Nephron progenitor cell (in vitro differentiated cells): ENCODE measurements around the gene MFNG.
"Not testable (repeated sequence)": the region's sequence is repeated elsewhere in the genome, so short reads cannot be mapped to it uniquely, and the experiment has no call there.

Source experiments
- DNase-seq: peaks from one replicate; pipeline ENCODE4 v3.0.0; 2021
- H3K27ac Mint-ChIP-seq: 2 replicates; pipeline ENCODE4 v1.8.0; 2021; ENCODE audit warnings: mild to moderate bottlenecking, moderate library complexity, mixed read lengths
- H3K27me3 Mint-ChIP-seq: 2 replicates; pipeline ENCODE4 v1.8.0; 2021; ENCODE audit warnings: mild to moderate bottlenecking, low read depth, mixed read lengths; ENCODE audit not compliant: poor library complexity
- H3K36me3 Mint-ChIP-seq: 2 replicates; pipeline ENCODE4 v1.8.0; 2021; ENCODE audit warnings: low read depth, mixed read lengths
- H3K4me1 Mint-ChIP-seq: 2 replicates; pipeline ENCODE4 v1.8.0; 2021; ENCODE audit warnings: mixed read lengths
- H3K4me3 Mint-ChIP-seq: 2 replicates; pipeline ENCODE4 v1.8.0; 2021; ENCODE audit warnings: mild to moderate bottlenecking, moderate library complexity, mixed read lengths
- H3K9me3 Mint-ChIP-seq: 2 replicates; pipeline ENCODE4 v1.8.0; 2021; ENCODE audit warnings: mild to moderate bottlenecking, moderate library complexity, mixed read lengths
- TF ChIP-seq, protein P1 (sequence below): fragments of 200-600 bp; sonication (generic); IDR thresholded peaks from 2 replicates; pipeline ENCODE4 v1.5.0; 2021; ENCODE audit warnings: antibody characterized with exemption

Gene MFNG, protein sequence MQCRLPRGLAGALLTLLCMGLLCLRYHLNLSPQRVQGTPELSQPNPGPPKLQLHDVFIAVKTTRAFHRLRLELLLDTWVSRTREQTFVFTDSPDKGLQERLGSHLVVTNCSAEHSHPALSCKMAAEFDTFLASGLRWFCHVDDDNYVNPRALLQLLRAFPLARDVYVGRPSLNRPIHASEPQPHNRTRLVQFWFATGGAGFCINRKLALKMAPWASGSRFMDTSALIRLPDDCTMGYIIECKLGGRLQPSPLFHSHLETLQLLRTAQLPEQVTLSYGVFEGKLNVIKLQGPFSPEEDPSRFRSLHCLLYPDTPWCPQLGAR

DNA sequence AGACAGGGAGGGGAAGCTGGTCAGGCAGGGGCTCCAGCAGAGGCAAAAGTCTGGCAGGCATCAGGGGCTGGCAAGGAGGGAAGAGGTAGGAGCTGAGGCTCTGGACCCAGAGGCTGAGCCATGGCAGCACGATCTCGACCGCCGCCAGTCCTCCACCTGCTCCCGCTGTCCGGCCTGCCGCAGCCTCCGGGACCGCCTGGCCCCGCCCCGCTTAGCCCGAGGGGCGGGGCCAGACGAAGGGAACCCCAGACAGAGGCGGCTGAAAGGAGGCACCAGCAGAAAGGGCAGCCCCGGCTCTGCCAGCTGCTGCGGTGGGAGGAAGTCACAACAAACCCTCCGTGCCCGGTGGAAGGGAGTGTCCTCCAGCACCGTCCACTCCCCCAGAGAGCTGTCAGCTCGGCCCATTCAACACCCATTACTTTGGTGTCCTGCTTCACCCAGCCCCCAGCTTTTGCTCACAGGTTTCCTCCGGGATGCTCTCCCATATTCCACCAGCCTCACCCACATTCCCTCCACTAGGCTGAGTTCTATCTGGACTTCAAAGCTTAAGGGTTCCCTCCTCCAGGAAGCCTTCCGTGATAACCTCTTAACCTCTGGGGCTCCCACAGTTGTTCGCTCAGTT, at the start of gene MFNG:
MFNG (minus strand) TSS at position 161 of the 622 bp plus-strand sequence. CDS start 207 bp downstream, outside the sequence.
- H3K27me3 Mint-ChIP-seq: peaks cover 12% of the 10 kb centered on the region
- H3K36me3 Mint-ChIP-seq: peaks cover 6% of the 10 kb centered on the region
- H3K4me3 Mint-ChIP-seq: peak within 1 kb of the TSS; percentile 67
- DNase-seq: peak; percentile 74
- TF ChIP-seq, protein P1, sequence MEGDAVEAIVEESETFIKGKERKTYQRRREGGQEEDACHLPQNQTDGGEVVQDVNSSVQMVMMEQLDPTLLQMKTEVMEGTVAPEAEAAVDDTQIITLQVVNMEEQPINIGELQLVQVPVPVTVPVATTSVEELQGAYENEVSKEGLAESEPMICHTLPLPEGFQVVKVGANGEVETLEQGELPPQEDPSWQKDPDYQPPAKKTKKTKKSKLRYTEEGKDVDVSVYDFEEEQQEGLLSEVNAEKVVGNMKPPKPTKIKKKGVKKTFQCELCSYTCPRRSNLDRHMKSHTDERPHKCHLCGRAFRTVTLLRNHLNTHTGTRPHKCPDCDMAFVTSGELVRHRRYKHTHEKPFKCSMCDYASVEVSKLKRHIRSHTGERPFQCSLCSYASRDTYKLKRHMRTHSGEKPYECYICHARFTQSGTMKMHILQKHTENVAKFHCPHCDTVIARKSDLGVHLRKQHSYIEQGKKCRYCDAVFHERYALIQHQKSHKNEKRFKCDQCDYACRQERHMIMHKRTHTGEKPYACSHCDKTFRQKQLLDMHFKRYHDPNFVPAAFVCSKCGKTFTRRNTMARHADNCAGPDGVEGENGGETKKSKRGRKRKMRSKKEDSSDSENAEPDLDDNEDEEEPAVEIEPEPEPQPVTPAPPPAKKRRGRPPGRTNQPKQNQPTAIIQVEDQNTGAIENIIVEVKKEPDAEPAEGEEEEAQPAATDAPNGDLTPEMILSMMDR: no peak
- H3K27ac Mint-ChIP-seq: peak within 1 kb of the TSS; percentile 64
- H3K4me1 Mint-ChIP-seq: peaks cover 72% of the 10 kb centered on the region
- no peaks in the 10 kb centered on the region for H3K9me3 Mint-ChIP-seq

DNA sequence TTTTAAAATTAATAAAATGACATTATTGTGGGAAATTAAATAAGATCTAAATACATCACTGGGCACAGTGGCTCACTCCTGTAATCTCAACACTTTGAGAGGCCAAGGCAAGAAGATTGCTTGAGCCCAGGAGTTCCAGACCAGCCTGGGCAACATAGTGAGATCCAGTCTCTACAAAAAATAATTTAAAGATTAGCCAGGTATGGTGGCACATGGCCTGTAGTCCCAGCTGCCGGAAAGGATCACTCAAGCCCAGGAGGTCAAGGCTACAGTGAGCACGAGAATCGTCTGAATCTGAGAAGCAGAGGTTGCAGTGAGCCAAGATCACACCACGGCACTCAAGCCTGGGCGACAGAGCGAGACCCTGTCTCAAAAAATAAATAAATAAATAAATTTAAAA, 49.0 kb upstream of the MFNG start:
- DNase-seq: no peak
- no peak overlapping the region for H3K27ac Mint-ChIP-seq
- peaks cover 20% of the 10 kb centered on the region for H3K27me3 Mint-ChIP-seq
- peaks cover 22% of the 10 kb centered on the region for H3K4me1 Mint-ChIP-seq
- TF ChIP-seq, protein P1: no peak
- H3K4me3 Mint-ChIP-seq: no peak overlapping the region
- H3K9me3 Mint-ChIP-seq: no peaks in the 10 kb centered on the region
- no peaks in the 10 kb centered on the region for H3K36me3 Mint-ChIP-seq

DNA sequence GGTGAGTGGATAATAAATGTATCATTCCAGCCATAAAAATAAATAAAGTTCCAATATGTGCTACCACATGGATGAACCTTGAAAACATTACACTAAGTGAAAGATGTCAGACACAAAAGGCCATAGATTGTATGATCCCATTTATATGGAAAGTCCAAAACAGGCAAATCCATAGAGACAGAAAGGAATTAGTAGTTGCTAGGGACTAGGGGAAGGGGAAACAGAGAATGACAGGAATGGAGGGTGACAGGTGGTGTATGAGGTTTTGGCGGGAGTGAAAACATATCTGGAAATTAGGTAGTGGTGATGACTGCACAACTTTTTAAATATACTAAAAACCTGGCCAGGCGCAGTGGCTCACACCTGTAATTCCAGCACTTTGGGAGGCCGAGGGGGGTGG, 48.3 kb upstream of the MFNG start:
- no peak overlapping the region for H3K27ac Mint-ChIP-seq
- no peak for DNase-seq
- H3K36me3 Mint-ChIP-seq: no peaks in the 10 kb centered on the region
- H3K9me3 Mint-ChIP-seq: no peaks in the 10 kb centered on the region
- peaks cover 15% of the 10 kb centered on the region for H3K4me1 Mint-ChIP-seq
- TF ChIP-seq, protein P1: no peak
- no peak overlapping the region for H3K4me3 Mint-ChIP-seq
- peaks cover 24% of the 10 kb centered on the region for H3K27me3 Mint-ChIP-seq

DNA sequence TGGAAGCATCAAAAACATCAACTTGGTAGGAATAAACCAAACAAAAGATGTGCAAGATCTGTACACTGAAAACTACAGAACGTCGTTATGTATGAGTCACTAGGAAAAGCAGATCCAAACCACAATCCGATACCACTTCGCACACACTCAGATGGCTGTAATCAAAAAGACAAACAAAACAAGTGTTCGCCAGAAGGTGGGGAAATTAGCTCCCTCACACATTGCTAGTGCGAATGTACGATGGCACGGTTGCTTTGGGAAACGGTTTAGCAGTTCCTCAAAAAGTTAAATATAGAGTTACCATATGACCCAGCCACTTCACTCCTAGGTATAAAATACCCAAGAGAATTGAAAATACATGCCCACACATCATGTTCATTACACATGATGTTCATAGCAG, 47.8 kb upstream of the MFNG start:
- H3K27ac Mint-ChIP-seq: no peak overlapping the region
- no peaks in the 10 kb centered on the region for H3K36me3 Mint-ChIP-seq
- no peak overlapping the region for H3K4me3 Mint-ChIP-seq
- H3K27me3 Mint-ChIP-seq: peaks cover 22% of the 10 kb centered on the region
- no peaks in the 10 kb centered on the region for H3K9me3 Mint-ChIP-seq
- TF ChIP-seq, protein P1: no peak
- DNase-seq: no peak
- H3K4me1 Mint-ChIP-seq: peaks cover 10% of the 10 kb centered on the region

DNA sequence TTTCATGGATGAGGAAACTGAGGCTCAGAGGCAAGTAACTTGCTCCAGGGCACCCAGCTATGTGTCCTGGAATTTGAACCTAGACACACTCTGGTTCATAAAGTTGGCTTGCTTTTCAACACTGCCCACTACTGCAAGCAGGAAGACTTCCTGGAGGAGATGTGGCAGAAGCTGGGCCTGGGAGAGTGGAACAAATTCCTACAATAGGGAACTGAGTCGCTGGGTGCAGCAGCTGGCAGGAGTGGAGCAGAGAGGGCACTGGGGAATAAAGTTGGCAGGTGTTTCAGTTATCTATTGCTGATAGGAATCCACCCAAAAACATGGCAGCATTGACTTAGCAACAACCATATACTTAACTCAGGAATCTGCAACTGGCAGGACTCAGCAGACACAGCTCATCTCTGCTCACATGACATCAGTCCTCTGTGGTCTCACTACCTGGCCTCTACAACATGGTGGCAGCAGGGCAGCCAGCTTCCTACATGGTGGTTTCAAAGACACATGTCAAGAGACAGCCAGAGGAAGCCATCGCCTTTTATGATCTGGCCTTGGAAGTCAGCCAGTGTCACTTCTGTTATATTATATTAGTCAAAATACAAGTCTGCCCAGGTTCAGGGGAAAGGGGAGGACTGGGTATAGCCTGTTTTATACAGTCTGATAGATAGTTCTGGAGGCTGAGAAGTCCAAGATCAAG, 43.6 kb upstream of the MFNG start:
- TF ChIP-seq, protein P1: no peak
- DNase-seq: no peak
- Mint-ChIP-seq H3K4me3 (no peak overlapping the region), H3K4me1 (peaks cover 5% of the 10 kb centered on the region), H3K36me3 (no peaks in the 10 kb centered on the region), H3K27me3 (peaks cover 15% of the 10 kb centered on the region), H3K9me3 (no peaks in the 10 kb centered on the region), H3K27ac (no peak overlapping the region)

DNA sequence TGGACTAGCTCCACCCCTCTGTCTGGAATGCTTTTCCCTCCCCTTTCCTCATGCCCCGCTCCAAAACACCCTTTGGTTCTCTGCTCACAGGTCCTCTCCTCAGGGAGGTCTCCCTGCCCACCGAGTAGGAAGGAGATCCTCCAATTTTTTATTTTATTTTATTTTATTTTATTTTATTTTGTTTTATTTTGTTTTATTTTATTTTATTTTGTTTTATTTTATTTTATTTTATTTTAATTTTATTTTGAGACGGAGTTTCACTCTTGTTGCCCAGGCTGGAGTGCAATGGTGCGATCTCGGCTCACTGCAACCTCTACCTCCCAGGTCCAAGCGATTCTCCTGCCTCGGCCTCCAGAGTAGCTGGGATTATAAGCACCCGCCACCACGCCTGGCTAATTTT, 41.8 kb upstream of the MFNG start:
- not testable (repeated sequence) for H3K27ac Mint-ChIP-seq, H3K4me3 Mint-ChIP-seq, H3K9me3 Mint-ChIP-seq, DNase-seq, H3K36me3 Mint-ChIP-seq, H3K4me1 Mint-ChIP-seq
- peaks cover 17% of the 10 kb centered on the region for H3K27me3 Mint-ChIP-seq

DNA sequence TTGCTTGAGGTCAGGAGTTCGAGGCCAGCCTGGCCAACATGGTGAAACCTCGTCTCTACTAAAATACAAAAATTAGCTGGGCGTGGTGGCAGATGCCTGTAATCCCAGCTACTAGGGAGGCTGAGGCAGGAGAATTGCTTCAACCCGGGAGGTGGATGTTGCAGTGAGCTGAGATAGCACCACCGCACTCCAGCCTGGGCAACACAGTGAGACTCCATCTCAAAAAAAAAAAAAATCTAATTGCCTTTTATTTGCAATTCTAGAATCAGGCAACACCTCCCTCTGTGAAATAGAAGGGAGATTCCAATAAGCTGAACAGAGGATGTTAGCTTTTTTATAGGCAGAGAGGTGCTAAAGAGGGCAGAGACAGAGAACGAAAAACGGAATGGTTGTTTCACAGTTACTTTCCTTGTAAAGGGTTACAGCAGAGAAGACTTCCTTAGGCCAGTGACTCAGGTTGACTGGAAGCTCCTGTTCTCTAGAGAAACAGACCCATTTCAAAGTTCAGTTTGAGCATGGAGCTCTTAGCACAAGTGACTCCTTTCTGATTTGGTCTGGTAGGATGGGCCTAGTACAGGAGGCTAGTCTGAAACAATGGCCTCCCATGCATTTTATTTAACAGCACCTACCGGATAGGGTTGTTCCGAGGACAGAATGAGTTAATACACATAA, 41.0 kb upstream of the MFNG start:
- not testable (repeated sequence) for H3K9me3 Mint-ChIP-seq, H3K4me3 Mint-ChIP-seq, DNase-seq, H3K27ac Mint-ChIP-seq, H3K4me1 Mint-ChIP-seq, H3K36me3 Mint-ChIP-seq
- peaks cover 24% of the 10 kb centered on the region for H3K27me3 Mint-ChIP-seq
